Natural killer cell treated with Interleukin-12 subunit alpha and Interleukin-12 subunit beta and Interleukin-15 and Interleukin-18, amount 100 ng/mL, for 72 hours (primary cell): ENCODE measurements around the gene IPO11. TPM values are rescaled to one million over a fixed set of nuclear protein-coding genes. Genes with fewer than 3 reads are reported as not detected.

Experiments
- ATAC-seq, 2 donors: fragments of 150-1000 bp; cut with Tn5 transposase in 1 of 2; sonication (Bioruptor Pico), chemical (Tn5 transposase) in 1 of 2; 2 replicates each; pipeline ENCODE4 v1.10.0; 2021
- DNase-seq: peaks from one replicate; pipeline ENCODE4 v3.0.0; 2022; ENCODE audit warnings: low spot score
- H3K27ac Mint-ChIP-seq, 2 donors: 1 replicate in 1 of 2; 2 replicates in 1 of 2; pipeline ENCODE4 v1.8.0; 2022; ENCODE audit warnings: mixed read lengths in 2 of 2, mild to moderate bottlenecking in 1 of 2, moderate library complexity in 1 of 2
- H3K27me3 Mint-ChIP-seq, 2 donors: 1 replicate in 1 of 2; 2 replicates in 1 of 2; pipeline ENCODE4 v1.8.0; 2022; ENCODE audit warnings: mixed read lengths in 2 of 2
- H3K36me3 Mint-ChIP-seq: one replicate; pipeline ENCODE4 v1.8.0; 2022; ENCODE audit warnings: mixed read lengths
- H3K4me1 Mint-ChIP-seq, 2 donors: 1 replicate in 1 of 2; 2 replicates in 1 of 2; pipeline ENCODE4 v1.8.0; 2022; ENCODE audit warnings: low read depth in 2 of 2, mixed read lengths in 2 of 2, mild to moderate bottlenecking in 1 of 2
- H3K4me3 Mint-ChIP-seq: one replicate; pipeline ENCODE4 v1.8.0; 2022; ENCODE audit warnings: mixed read lengths
- H3K9me3 Mint-ChIP-seq: 2 replicates; pipeline ENCODE4 v1.8.0; 2022; ENCODE audit warnings: mixed read lengths
- total RNA-seq, 2 donors: library from RNA; stranded (reverse); gene quantifications; one replicate each; pipeline ENCODE4 v1.2.3, GENCODE V29; 2022

The IPO11 gene
- total RNA-seq, 2 donors from 2014 or later = 33.5 to 77.2 TPM

GRCh38 chr5:62575066-62575465 lies 162.5 kb downstream of the IPO11 start:
- no peak overlapping the region for H3K4me3 Mint-ChIP-seq
- DNase-seq (no peak), ATAC-seq (no peak)
- H3K27ac Mint-ChIP-seq = peak overlapping the region; percentile 5
- H3K36me3 Mint-ChIP-seq = no peaks in the 10 kb centered on the region
- no peaks in the 10 kb centered on the region for H3K9me3 Mint-ChIP-seq
- no peaks in the 10 kb centered on the region for H3K27me3 Mint-ChIP-seq
- H3K4me1 Mint-ChIP-seq = peaks cover 21 to 36% of the 10 kb centered on the region in 2 donors

- ATAC-seq = no peak
- H3K4me3 Mint-ChIP-seq = no peak overlapping the region
- peaks cover 23 to 40% of the 10 kb centered on the region in 2 donors for H3K4me1 Mint-ChIP-seq
- H3K9me3 Mint-ChIP-seq = no peaks in the 10 kb centered on the region
- H3K36me3 Mint-ChIP-seq = no peaks in the 10 kb centered on the region
- H3K27me3 Mint-ChIP-seq = no peaks in the 10 kb centered on the region
- peak overlapping the region; percentile 5 for H3K27ac Mint-ChIP-seq
- DNase-seq = no peak
Observed at GRCh38 chr5:62575489-62575888, 162.9 kb downstream of the IPO11 start.

- peaks cover 31 to 50% of the 10 kb centered on the region in 2 donors for H3K4me1 Mint-ChIP-seq
- peak overlapping the region; percentile 2 to 5 for H3K27ac Mint-ChIP-seq
- H3K36me3 Mint-ChIP-seq = no peaks in the 10 kb centered on the region
- H3K9me3 Mint-ChIP-seq = no peaks in the 10 kb centered on the region
- ATAC-seq (peak in 1 of 2 donors; percentile 24), DNase-seq (no peak)
- no peaks in the 10 kb centered on the region for H3K27me3 Mint-ChIP-seq
- peak overlapping the region; percentile 11 for H3K4me3 Mint-ChIP-seq
Observed at GRCh38 chr5:62576570-62577170, 164.1 kb downstream of the IPO11 start.

- H3K36me3 Mint-ChIP-seq = no peaks in the 10 kb centered on the region
- peaks cover 40 to 58% of the 10 kb centered on the region in 2 donors for H3K4me1 Mint-ChIP-seq
- DNase-seq (no peak), ATAC-seq (no peak)
- peak overlapping the region in 1 of 2 donors; percentile 5 for H3K27ac Mint-ChIP-seq
- H3K4me3 Mint-ChIP-seq = no peak overlapping the region
- H3K9me3 Mint-ChIP-seq = no peaks in the 10 kb centered on the region
- no peaks in the 10 kb centered on the region for H3K27me3 Mint-ChIP-seq
Observed at GRCh38 chr5:62577488-62577887, 164.9 kb downstream of the IPO11 start.

- Mint-ChIP-seq H3K9me3 (no peaks in the 10 kb centered on the region), H3K27me3 (no peaks in the 10 kb centered on the region), H3K4me3 (peak within 1 kb of the TSS; percentile 74), H3K4me1 (peaks cover 33 to 51% of the 10 kb centered on the region in 2 donors), H3K27ac (peak within 1 kb of the TSS; percentile 68 to 96), H3K36me3 (no peaks in the 10 kb centered on the region)
- DNase-seq = no peak
- ATAC-seq = peak; percentile 90 to 91
Observed at GRCh38 chr5:62578540-62578939, 166.0 kb downstream of the IPO11 start, which contains the start of gene LRRC70. Gene LRRC70 (plus strand): TSS chr5:62578819. CDS start chr5:62579439, 620 bp downstream.

- DNase-seq = no peak
- no peak for ATAC-seq
- Mint-ChIP-seq H3K4me1 (peaks cover 34 to 45% of the 10 kb centered on the region in 2 donors), H3K27me3 (no peaks in the 10 kb centered on the region), H3K36me3 (no peaks in the 10 kb centered on the region), H3K9me3 (no peaks in the 10 kb centered on the region), H3K4me3 (peak overlapping the region; percentile 24), H3K27ac (peak overlapping the region; percentile 48 to 96)
Observed at GRCh38 chr5:62579761-62580160, 167.2 kb downstream of the IPO11 start.

GRCh38 chr5:62581836-62582597 lies 169.5 kb downstream of the IPO11 start:
- Mint-ChIP-seq H3K36me3 (no peaks in the 10 kb centered on the region), H3K27ac (peak overlapping the region; percentile 29 to 80), H3K4me1 (peaks cover 36 to 40% of the 10 kb centered on the region in 2 donors), H3K9me3 (no peaks in the 10 kb centered on the region), H3K4me3 (peak overlapping the region; percentile 72), H3K27me3 (no peaks in the 10 kb centered on the region)
- DNase-seq (no peak), ATAC-seq (no peak)

- Mint-ChIP-seq H3K9me3 (no peaks in the 10 kb centered on the region), H3K27ac (no peak overlapping the region), H3K36me3 (peaks cover 2% of the 10 kb centered on the region), H3K4me3 (no peak overlapping the region), H3K27me3 (no peaks in the 10 kb centered on the region), H3K4me1 (peaks cover 34 to 53% of the 10 kb centered on the region in 2 donors)
- DNase-seq (no peak), ATAC-seq (no peak)
Observed at GRCh38 chr5:62584391-62584790, 171.8 kb downstream of the IPO11 start.

- Mint-ChIP-seq H3K4me1 (peaks cover 33 to 52% of the 10 kb centered on the region in 2 donors), H3K27me3 (no peaks in the 10 kb centered on the region), H3K9me3 (no peaks in the 10 kb centered on the region), H3K4me3 (peak overlapping the region; percentile 1), H3K27ac (no peak overlapping the region), H3K36me3 (peaks cover 4% of the 10 kb centered on the region)
- ATAC-seq (no peak), DNase-seq (no peak)
Observed at GRCh38 chr5:62585306-62585705, 172.7 kb downstream of the IPO11 start.

GRCh38 chr5:62585751-62586150 lies 173.2 kb downstream of the IPO11 start:
- Mint-ChIP-seq H3K36me3 (peaks cover 4% of the 10 kb centered on the region), H3K27ac (no peak overlapping the region), H3K9me3 (no peaks in the 10 kb centered on the region), H3K27me3 (no peaks in the 10 kb centered on the region), H3K4me1 (peaks cover 29 to 48% of the 10 kb centered on the region in 2 donors), H3K4me3 (peak overlapping the region; percentile 1)
- DNase-seq (no peak), ATAC-seq (no peak)

- H3K27me3 Mint-ChIP-seq = no peaks in the 10 kb centered on the region
- no peak overlapping the region for H3K4me3 Mint-ChIP-seq
- ATAC-seq (peak; percentile 84 to 88), DNase-seq (no peak)
- H3K27ac Mint-ChIP-seq = no peak overlapping the region
- peaks cover 14 to 32% of the 10 kb centered on the region in 2 donors for H3K4me1 Mint-ChIP-seq
- peaks cover 5% of the 10 kb centered on the region for H3K36me3 Mint-ChIP-seq
- H3K9me3 Mint-ChIP-seq = no peaks in the 10 kb centered on the region
Observed at GRCh38 chr5:62587737-62588136, 175.2 kb downstream of the IPO11 start.

- Mint-ChIP-seq H3K36me3 (peaks cover 9% of the 10 kb centered on the region), H3K27me3 (no peaks in the 10 kb centered on the region), H3K27ac (no peak overlapping the region), H3K4me3 (no peak overlapping the region), H3K9me3 (no peaks in the 10 kb centered on the region), H3K4me1 (peaks cover 17 to 32% of the 10 kb centered on the region in 2 donors)
- DNase-seq (no peak), ATAC-seq (no peak)
Observed at GRCh38 chr5:62588668-62589067, 176.1 kb downstream of the IPO11 start.

GRCh38 chr5:62589504-62589903 lies 176.9 kb downstream of the IPO11 start:
- ATAC-seq = no peak
- DNase-seq = no peak
- H3K4me3 Mint-ChIP-seq = no peak overlapping the region
- no peak overlapping the region for H3K27ac Mint-ChIP-seq
- peaks cover 18 to 34% of the 10 kb centered on the region in 2 donors for H3K4me1 Mint-ChIP-seq
- H3K27me3 Mint-ChIP-seq = no peaks in the 10 kb centered on the region
- peaks cover 9% of the 10 kb centered on the region for H3K36me3 Mint-ChIP-seq
- H3K9me3 Mint-ChIP-seq = no peaks in the 10 kb centered on the region

- ATAC-seq (no peak), DNase-seq (no peak)
- no peaks in the 10 kb centered on the region for H3K9me3 Mint-ChIP-seq
- H3K27me3 Mint-ChIP-seq = no peaks in the 10 kb centered on the region
- no peak overlapping the region for H3K4me3 Mint-ChIP-seq
- no peak overlapping the region for H3K27ac Mint-ChIP-seq
- peaks cover 18 to 36% of the 10 kb centered on the region in 2 donors for H3K4me1 Mint-ChIP-seq
- peaks cover 9% of the 10 kb centered on the region for H3K36me3 Mint-ChIP-seq
Observed at GRCh38 chr5:62590387-62590786, 177.8 kb downstream of the IPO11 start.
